K562 (cell line): Measurements from ENCODE around the gene CDK14. TPM values are rescaled to one million over a fixed set of nuclear protein-coding genes. Genes with fewer than 3 reads are reported as not detected.

ENCODE experiments used
- ATAC-seq: fragments of 200-7000 bp; cut with Tn5 transposase; 3 replicates; pipeline ENCODE4 v1.9.1; 2020; ENCODE audit warnings: moderate library complexity
- BruUV-seq: library from RNA; stranded (reverse); fragments of 400-500 nt; replicated peaks from 2 replicates; lab custom pipeline; 2021; lab: Mats Ljungman, UMichigan
- CTCF ChIA-PET: fragments of 300-600 bp; formaldehyde crosslinking; extraction: SDS; loops from one replicate; lab custom pipeline; 2021; ENCODE audit warnings: low intra/inter-chr PET ratio; lab: Yijun Ruan, JAX
- POLR2A ChIA-PET: fragments of 300-600, 350-650 bp; sonication (Branson Sonifier 250); formaldehyde crosslinking; extraction: SDS; loops from one replicate; lab custom pipeline; 2021; ENCODE audit warnings: antibody characterized with exemption, inconsistent platforms; lab: Yijun Ruan, JAX
- DNase-seq, 4 experiments: peaks; one replicate each; pipeline versions ENCODE4 v3.0.0 to v3.0.0-alpha.2; 2011 to 2018; ENCODE audit warnings: low spot score in 3 of 4, mixed read lengths in 3 of 4; ENCODE audit errors: extremely low read depth in 1 of 4
- FAIRE-seq: peaks from 2 replicates; lab custom pipeline; 2011; peaks lifted over from hg19 to GRCh38; lab: Jason Lieb, UNC
- H2AFZ ChIP-seq: 2 replicates; pipeline ENCODE4 v1.6.0; 2011; ENCODE audit warnings: low read depth, low read length, control low read depth, inconsistent platforms
- H3K27ac ChIP-seq: fragments of 200-600 bp; 3 replicates; pipeline ENCODE4 v1.8.0; 2011; ENCODE audit warnings: low read depth, mild to moderate bottlenecking, control low read depth, inconsistent platforms, low read length, moderate library complexity, mixed read lengths; ENCODE audit errors: extremely low read depth
- H3K27me3 ChIP-seq, 2 experiments: fragments of 300-600 bp in 1 of 2; 2 replicates in 1 of 2; 3 replicates in 1 of 2; pipeline versions ENCODE4 v1.6.0 to v1.8.0; 2011; ENCODE audit warnings: inconsistent platforms in 2 of 2, low read length in 2 of 2, mild to moderate bottlenecking in 1 of 2, mixed read lengths in 1 of 2, moderate library complexity in 1 of 2; ENCODE audit not compliant: control insufficient read depth in 2 of 2, insufficient read depth in 2 of 2
- H3K36me3 ChIP-seq: fragments of 300-600 bp; 3 replicates; pipeline ENCODE4 v1.8.0; 2011; ENCODE audit warnings: mild to moderate bottlenecking, low read length, inconsistent platforms; ENCODE audit not compliant: control insufficient read depth, insufficient read depth
- H3K4me1 ChIP-seq, 2 experiments: fragments of 200-600 bp in 1 of 2; replicated peaks in 1 of 2; 2 replicates in 1 of 2; 3 replicates in 1 of 2; pipeline versions ENCODE4 v1.5.1 to v1.8.0; 2011; ENCODE audit warnings: inconsistent platforms in 2 of 2, low read length in 2 of 2, mild to moderate bottlenecking in 1 of 2, mixed read lengths in 1 of 2, moderate library complexity in 1 of 2; ENCODE audit not compliant: control insufficient read depth in 2 of 2, insufficient read depth in 2 of 2
- H3K4me2 ChIP-seq: 2 replicates; pipeline ENCODE4 v1.6.1; 2011; ENCODE audit warnings: low read length, control low read depth, inconsistent platforms, mixed read lengths; ENCODE audit not compliant: insufficient read depth
- H3K4me3 ChIP-seq: fragments of 200-600 bp; sonication (generic), shearing (Covaris generic); 2 replicates; pipeline ENCODE4 v1.5.1; 2016; ENCODE audit warnings: control low read depth, inconsistent platforms
- H3K79me2 ChIP-seq: fragments of 200-600 bp; 3 replicates; pipeline ENCODE4 v1.8.0; 2011; ENCODE audit warnings: low read length, inconsistent platforms; ENCODE audit not compliant: control insufficient read depth, insufficient read depth
- H3K9ac ChIP-seq, 2 experiments: 2 replicates each; pipeline versions ENCODE4 v1.6.0 to v1.6.1; 2011; ENCODE audit warnings: low read depth in 2 of 2, low read length in 2 of 2, control low read depth in 1 of 2, inconsistent platforms in 1 of 2, mild to moderate bottlenecking in 1 of 2, mixed read lengths in 1 of 2; ENCODE audit not compliant: insufficient read depth in 1 of 2
- H3K9me1 ChIP-seq: one replicate; pipeline ENCODE4 v1.6.0; 2011; ENCODE audit warnings: inconsistent platforms, mild to moderate bottlenecking, low read length, moderate library complexity; ENCODE audit not compliant: control insufficient read depth, insufficient read depth
- H3K9me3 ChIP-seq: replicated peaks from 2 replicates; pipeline ENCODE4 v1.5.1; 2011; ENCODE audit warnings: low read depth, low read length, inconsistent platforms; ENCODE audit not compliant: control insufficient read depth, insufficient read depth
- H4K20me1 ChIP-seq: replicated peaks from 2 replicates; pipeline ENCODE4 v1.6.1; 2011; ENCODE audit warnings: low read length, inconsistent platforms, mixed read lengths; ENCODE audit not compliant: control insufficient read depth, insufficient read depth
- DPF2 ChIP-seq: fragments of 450-650 bp; IDR thresholded peaks from 2 replicates; pipeline ENCODE4 v1.6.1; 2016
- ESRRA ChIP-seq: fragments of 450-650 bp; IDR thresholded peaks from 2 replicates; pipeline ENCODE4 v1.6.1; 2014; ENCODE audit warnings: low read depth, mild to moderate bottlenecking, moderate library complexity, borderline replicate concordance
- ESRRB ChIP-seq: fragments of 250-450 bp; sonication (Bioruptor Pico); IDR thresholded peaks from 2 replicates; pipeline ENCODE4 v1.5.0; 2020; ENCODE audit warnings: mild to moderate bottlenecking, moderate library complexity, borderline replicate concordance
- PHB2 ChIP-seq: fragments of 450-650 bp; IDR thresholded peaks from 2 replicates; pipeline ENCODE4 v1.6.1; 2017; ENCODE audit warnings: low read depth
- PRMT5 ChIP-seq: sonication (generic); formaldehyde crosslinking; IDR thresholded peaks from 2 replicates; pipeline ENCODE4 v1.5.0; 2020; ENCODE audit warnings: missing genetic modification reagents
- RBBP5 ChIP-seq: fragments of 200-600 bp; sonication (generic); IDR thresholded peaks from 2 replicates; pipeline ENCODE4 v1.6.1; 2012; ENCODE audit warnings: borderline replicate concordance, mild to moderate bottlenecking, low read length, control low read depth, inconsistent platforms; ENCODE audit not compliant: insufficient read depth, poor library complexity, severe bottlenecking
- RFX5 ChIP-seq: IDR thresholded peaks from 2 replicates; pipeline ENCODE4 v1.6.1; 2011; ENCODE audit warnings: low read depth, mild to moderate bottlenecking, improper control_type of control experiment, low read length
- SMARCA5 ChIP-seq: fragments of 450-650 bp; IDR thresholded peaks from 2 replicates; pipeline ENCODE4 v1.6.1; 2016
- SREBF2 ChIP-seq: sonication (generic); formaldehyde crosslinking; IDR thresholded peaks from 2 replicates; pipeline ENCODE4 v1.4.0; 2020; ENCODE audit warnings: mild to moderate bottlenecking, missing genetic modification reagents
- SRSF9 ChIP-seq: fragments of 200-400 bp; formaldehyde crosslinking; IDR thresholded peaks from 2 replicates; pipeline ENCODE4 v1.6.1; 2017; ENCODE audit warnings: low read depth, low read length, borderline replicate concordance
- SUPT5H ChIP-seq: fragments of 450-650 bp; IDR thresholded peaks from 2 replicates; pipeline ENCODE4 v1.6.1; 2016
- TCFL5 ChIP-seq: fragments of 250-450 bp; sonication (Bioruptor Pico); conservative IDR thresholded peaks from 2 replicates; pipeline ENCODE4 v1.6.1; 2021; ENCODE audit warnings: mild to moderate bottlenecking, moderate library complexity, matching md5 sums
- ZFP1 ChIP-seq: fragments of 450-650 bp; formaldehyde crosslinking; IDR thresholded peaks from 2 replicates; pipeline ENCODE4 v1.4.0; 2020; ENCODE audit warnings: mild to moderate bottlenecking, mixed read lengths
- ZFP30 ChIP-seq: fragments of 250-450 bp; sonication (Bioruptor Pico); IDR thresholded peaks from 2 replicates; pipeline ENCODE4 v1.8.0; 2022; ENCODE audit warnings: moderate library complexity, mild to moderate bottlenecking, inconsistent platforms, borderline replicate concordance
- ZNF212 ChIP-seq: fragments of 450-650 bp; formaldehyde crosslinking; IDR thresholded peaks from 2 replicates; pipeline ENCODE4 v1.4.0; 2020; ENCODE audit warnings: mild to moderate bottlenecking
- ZNF316 ChIP-seq: fragments of 450-650 bp; IDR thresholded peaks from 2 replicates; pipeline ENCODE4 v1.6.1; 2016
- ZNF696 ChIP-seq: fragments of 250-450 bp; sonication (Bioruptor Pico); conservative IDR thresholded peaks from 2 replicates; pipeline ENCODE4 v1.4.0; 2020; ENCODE audit warnings: mild to moderate bottlenecking, moderate library complexity
- WGBS: fragments of 100-300 bp; shearing (Covaris generic); methylation state at CpG from one replicate; pipeline ENCODE4 v1.1.6; 2016; ENCODE audit warnings: low coverage, mixed read lengths; ENCODE audit not compliant: insufficient coverage; ENCODE audit errors: missing lambda C conversion rate; 5-methylcytosine and 5-hydroxymethylcytosine counted together
- in situ Hi-C: fragments of 300-500 bp; cut with MboI; formaldehyde crosslinking; loops from 4 replicates; pipeline ENCODE4 v1.15.0; 2018; ENCODE audit warnings: inconsistent platforms, mixed read lengths
- intact Hi-C: fragments of 100-400 bp; cut with micrococcal nuclease; formaldehyde crosslinking; loops from 2 replicates; pipeline ENCODE4 v1.14.2; 2022
- polyA plus RNA-seq, 8 experiments: library from polyadenylated mRNA; depleted of rRNA in 4 of 8; stranded (reverse) in 5 of 8; unstranded in 3 of 8; fragments of >200 nt; fragmentation: Nextera tagmentation in 2 of 8; fragmentation: Illumina TruSeq in 1 of 8; extraction: Ambion mirVana in 2 of 8; extraction: Trizol in 1 of 8; gene quantifications; 2 replicates each; pipeline versions ENCODE4 v1.2.1 to v1.2.3, GENCODE V29; 2011 to 2014; ENCODE audit warnings: inconsistent platforms in 1 of 8, missing spikeins in 1 of 8
- total RNA-seq, 7 experiments: library from RNA; depleted of rRNA in 6 of 7; stranded (reverse); fragments of >200 nt in 6 of 7; fragmentation: Illumina TruSeq in 2 of 7; extraction: Trizol in 2 of 7; gene quantifications; 2 replicates each; pipeline versions ENCODE4 v1.2.1 to v1.2.3, GENCODE V29; 2011 to 2021; ENCODE audit warnings: low replicate concordance in 1 of 7
- TF ChIP-seq, protein P1 (sequence below): sonication (generic); formaldehyde crosslinking; IDR thresholded peaks from 2 replicates; pipeline ENCODE4 v1.8.1; 2023; ENCODE audit warnings: mild to moderate bottlenecking, missing genetic modification reagents
- TF ChIP-seq, protein P2 (sequence below): fragments of 250-450 bp; sonication (Bioruptor Pico); IDR thresholded peaks from 2 replicates; pipeline ENCODE4 v1.4.0; 2020; ENCODE audit warnings: mild to moderate bottlenecking, moderate library complexity

The CDK14 gene
- total and polyA plus RNA-seq, 9 of the 15 experiments (the other 6 are each of a cell fraction or from before 2014, with no cell fraction given) = 0.03 to 0.91 (median 0.16) TPM

DNA sequence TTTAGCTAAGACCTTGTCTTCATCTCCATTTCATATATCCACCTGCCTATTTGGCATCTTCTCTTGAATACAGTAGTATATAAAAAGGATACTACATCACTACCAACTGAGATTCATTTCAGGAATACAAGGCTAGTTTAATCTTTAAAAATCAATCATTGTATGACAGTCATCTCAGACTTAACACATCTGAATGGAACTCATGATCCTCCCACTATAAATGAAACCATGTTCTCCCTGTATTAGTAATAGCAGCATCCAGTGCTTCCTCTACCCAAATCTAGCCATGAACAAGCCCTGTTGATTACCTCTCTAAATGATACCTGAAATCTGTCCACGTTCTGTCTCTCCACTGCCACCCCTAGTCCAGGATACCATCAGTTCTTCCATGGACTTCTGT lies 196.2 kb downstream of the CDK14 start:
- DNase-seq (no peak), ATAC-seq (no peak), FAIRE-seq (no peak)
- Histone ChIP-seq H3K4me1 (no peaks in the 10 kb centered on the region), H3K9me1 (no peaks in the 10 kb centered on the region), H3K4me3 (no peak overlapping the region), H4K20me1 (no peaks in the 10 kb centered on the region), H2AFZ (no peak overlapping the region), H3K36me3 (no peaks in the 10 kb centered on the region), H3K9ac (no peak overlapping the region), H3K27ac (no peak overlapping the region), H3K79me2 (no peaks in the 10 kb centered on the region), H3K9me3 (no peaks in the 10 kb centered on the region; the same call in 1 of the 2 replicates), H3K4me2 (no peak overlapping the region), H3K27me3 (no peaks in the 10 kb centered on the region)
- BruUV-seq = no TSS peak
- WGBS = 0% methylated on average over 1 of the region's 1 CpG
- ChIA-PET POLR2A (no interaction called here), CTCF (no interaction called here)
- intact Hi-C loops = no loop called here
- in situ Hi-C loops = no loop called here
- TF ChIP-seq PRMT5 (CRISPR knock-in tag) = no peak
- TF ChIP-seq ESRRA = no peak
- TF ChIP-seq ZNF696 (CRISPR knock-in tag) = no peak
- TF ChIP-seq SUPT5H = no peak
- TF ChIP-seq RBBP5 = no peak
- no peak for TF ChIP-seq ZFP1 (CRISPR knock-in tag)
- TF ChIP-seq SREBF2 (CRISPR knock-in tag) = no peak
- TF ChIP-seq TCFL5 = no peak
- TF ChIP-seq SMARCA5 = no peak
- TF ChIP-seq, protein P1, sequence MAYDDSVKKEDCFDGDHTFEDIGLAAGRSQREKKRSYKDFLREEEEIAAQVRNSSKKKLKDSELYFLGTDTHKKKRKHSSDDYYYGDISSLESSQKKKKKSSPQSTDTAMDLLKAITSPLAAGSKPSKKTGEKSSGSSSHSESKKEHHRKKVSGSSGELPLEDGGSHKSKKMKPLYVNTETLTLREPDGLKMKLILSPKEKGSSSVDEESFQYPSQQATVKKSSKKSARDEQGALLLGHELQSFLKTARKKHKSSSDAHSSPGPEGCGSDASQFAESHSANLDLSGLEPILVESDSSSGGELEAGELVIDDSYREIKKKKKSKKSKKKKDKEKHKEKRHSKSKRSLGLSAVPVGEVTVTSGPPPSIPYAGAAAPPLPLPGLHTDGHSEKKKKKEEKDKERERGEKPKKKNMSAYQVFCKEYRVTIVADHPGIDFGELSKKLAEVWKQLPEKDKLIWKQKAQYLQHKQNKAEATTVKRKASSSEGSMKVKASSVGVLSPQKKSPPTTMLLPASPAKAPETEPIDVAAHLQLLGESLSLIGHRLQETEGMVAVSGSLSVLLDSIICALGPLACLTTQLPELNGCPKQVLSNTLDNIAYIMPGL (CRISPR knock-in tag) = no peak
- no peak for TF ChIP-seq DPF2
- no peak for TF ChIP-seq RFX5
- no peak for TF ChIP-seq ESRRB (CRISPR knock-in tag)
- no peak for TF ChIP-seq ZNF316
- no peak for TF ChIP-seq ZFP30
- TF ChIP-seq, protein P2, sequence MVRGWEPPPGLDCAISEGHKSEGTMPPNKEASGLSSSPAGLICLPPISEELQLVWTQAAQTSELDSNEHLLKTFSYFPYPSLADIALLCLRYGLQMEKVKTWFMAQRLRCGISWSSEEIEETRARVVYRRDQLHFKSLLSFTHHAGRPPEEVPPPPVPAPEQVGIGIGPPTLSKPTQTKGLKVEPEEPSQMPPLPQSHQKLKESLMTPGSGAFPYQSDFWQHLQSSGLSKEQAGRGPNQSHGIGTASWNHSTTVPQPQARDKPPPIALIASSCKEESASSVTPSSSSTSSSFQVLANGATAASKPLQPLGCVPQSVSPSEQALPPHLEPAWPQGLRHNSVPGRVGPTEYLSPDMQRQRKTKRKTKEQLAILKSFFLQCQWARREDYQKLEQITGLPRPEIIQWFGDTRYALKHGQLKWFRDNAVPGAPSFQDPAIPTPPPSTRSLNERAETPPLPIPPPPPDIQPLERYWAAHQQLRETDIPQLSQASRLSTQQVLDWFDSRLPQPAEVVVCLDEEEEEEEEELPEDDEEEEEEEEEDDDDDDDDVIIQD (CRISPR knock-in tag) = no peak
- no peak for TF ChIP-seq SRSF9
- no peak for TF ChIP-seq PHB2
- no peak for TF ChIP-seq ZNF212 (CRISPR knock-in tag)
